Measurements from ENCODE around the gene C1RL. TPM values are rescaled to one million over a fixed set of nuclear protein-coding genes. Genes with fewer than 3 reads are reported as not detected.

C1RL gene
- polyA plus RNA-seq, 2 of the 4 experiments (the other 2 are of a cell fraction): 25.2 to 30.4 TPM

- POLR2A ChIA-PET: no interaction called here
- no peak for ATAC-seq
- DNase-seq (ENCODE audit: low read depth in 1 of 2, low spot score in 1 of 2): no peak
- no peak for FAIRE-seq
- Histone ChIP-seq H3K9me3 (no peaks in the 10 kb centered on the region), H3K4me3 (no peak overlapping the region), H3K4me1 (no peaks in the 10 kb centered on the region), H3K27ac (no peak overlapping the region), H3K4me2 (no peak overlapping the region)
- CTCF ChIA-PET: no interaction called here
- TF ChIP-seq TP53 (CRISPR knock-in tag; IDR thresholded peaks at IDR 0.05): no peak
- no peak for TF ChIP-seq REST (IDR thresholded peaks at IDR 0.05)
- TF ChIP-seq ESRRA (IDR thresholded peaks at IDR 0.05; ENCODE audit: borderline replicate concordance, low read length): no peak
- WGBS (ENCODE audit: missing lambda C conversion rate): 93% methylated on average over 3 of the region's 3 CpGs
Measured at GRCh38 chr12:7136676-7137075, 27.7 kb upstream of the C1RL start.

GRCh38 chr12:7136071-7136470, 27.1 kb upstream of the C1RL start:
- no peak overlapping the region for H3K27ac ChIP-seq
- H3K4me3 ChIP-seq: no peak overlapping the region
- no peak for DNase-seq (ENCODE audit: low read depth in 1 of 2, low spot score in 1 of 2)
- FAIRE-seq: no peak
- TF ChIP-seq POLR2A (IDR thresholded peaks at IDR 0.05; ENCODE audit: low read length) (no peak), TFCP2L1 (CRISPR knock-in tag; IDR thresholded peaks at IDR 0.05) (no peak), GATA3 (IDR thresholded peaks at IDR 0.05; ENCODE audit: borderline replicate concordance) (no peak)
- 94% methylated on average over 7 of the region's 7 CpGs for WGBS (ENCODE audit: missing lambda C conversion rate)
- ChIA-PET CTCF (interaction anchor here (1.0 to 2.1 kb wide), 4 partner anchors 9 to 171 kb away, joined by 3 to 12 read pairs (median 4); no protein-coding TSS in a partner anchor), POLR2A (no interaction called here)
- no peak overlapping the region for H3K4me2 ChIP-seq
- no peaks in the 10 kb centered on the region for H3K4me1 ChIP-seq
- no peak for ATAC-seq
- no peaks in the 10 kb centered on the region for H3K9me3 ChIP-seq

GRCh38 chr12:7134396-7135166, 25.6 kb upstream of the C1RL start:
- ChIA-PET CTCF (interaction anchor here (1.4 to 2.1 kb wide), 2 partner anchors 10 to 21 kb away, joined by 5 to 12 read pairs; no protein-coding TSS in a partner anchor), POLR2A (no interaction called here)
- no peak overlapping the region for H3K27ac ChIP-seq
- FAIRE-seq: no peak
- H3K4me3 ChIP-seq: no peak overlapping the region
- ATAC-seq: no peak
- H3K9me3 ChIP-seq: no peaks in the 10 kb centered on the region
- no peak for DNase-seq (ENCODE audit: low read depth in 1 of 2, low spot score in 1 of 2)
- WGBS (ENCODE audit: missing lambda C conversion rate): 89% methylated on average over 12 of the region's 12 CpGs
- no peak for TF ChIP-seq MYC (IDR thresholded peaks at IDR 0.05; ENCODE audit: borderline replicate concordance, low read length)
- no peak for TF ChIP-seq CBX2 (IDR thresholded peaks at IDR 0.05; ENCODE audit: borderline replicate concordance, low read depth)
- TF ChIP-seq RCOR1 (IDR thresholded peaks at IDR 0.05; ENCODE audit: low read depth, low read length): no peak
- no peak for TF ChIP-seq MAX (IDR thresholded peaks at IDR 0.05)
- no peak for TF ChIP-seq HEYL (CRISPR knock-in tag; IDR thresholded peaks at IDR 0.05)
- TF ChIP-seq MAZ (IDR thresholded peaks at IDR 0.05; ENCODE audit: borderline replicate concordance, low read depth, low read length): no peak
- no peak for TF ChIP-seq FOXS1 (CRISPR knock-in tag; IDR thresholded peaks at IDR 0.05)
- no peak for TF ChIP-seq FOSB (CRISPR knock-in tag; IDR thresholded peaks at IDR 0.05)
- no peak for TF ChIP-seq ATOH8 (CRISPR knock-in tag; IDR thresholded peaks at IDR 0.05; ENCODE audit: low read depth)
- TF ChIP-seq SREBF2 (IDR thresholded peaks at IDR 0.05): no peak
- TF ChIP-seq RNF2 (IDR thresholded peaks at IDR 0.05; ENCODE audit: borderline replicate concordance, low read depth): no peak
- TF ChIP-seq USF2 (IDR thresholded peaks at IDR 0.05): no peak
- TF ChIP-seq ZSCAN20 (CRISPR knock-in tag; IDR thresholded peaks at IDR 0.05): no peak
- TF ChIP-seq KDM5A (IDR thresholded peaks at IDR 0.05): no peak
- TF ChIP-seq PBX3 (IDR thresholded peaks at IDR 0.05): no peak
- no peak for TF ChIP-seq CHD2 (IDR thresholded peaks at IDR 0.05; ENCODE audit: low read length, partially characterized antibody)
- no peak for TF ChIP-seq EHMT2 (IDR thresholded peaks at IDR 0.05; ENCODE audit: low read depth)
- no peak for TF ChIP-seq RARB (CRISPR knock-in tag; IDR thresholded peaks at IDR 0.05)
- no peak for TF ChIP-seq ELK1 (IDR thresholded peaks at IDR 0.05; ENCODE audit: low read depth, low read length)
- no peaks in the 10 kb centered on the region for H3K4me1 ChIP-seq
- no peak overlapping the region for H3K4me2 ChIP-seq
